ENCODE measurements around the gene JPH2. TPM values are rescaled to one million over a fixed set of nuclear protein-coding genes. Genes with fewer than 3 reads are reported as not detected.

The JPH2 gene
- total RNA-seq, 1 donor from 2014 or later: 0.80 TPM

GRCh38 chr20:44188752-44189151 is 1.8 kb upstream of the JPH2 start:
- Mint-ChIP-seq H3K27me3 (ENCODE audit: unreplicated experiment) (peaks cover 7% of the 10 kb centered on the region), H3K27ac (ENCODE audit: unreplicated experiment) (no peak overlapping the region)

GRCh38 chr20:44187772-44188709 is 1.1 kb upstream of the JPH2 start:
- Mint-ChIP-seq H3K27ac (ENCODE audit: unreplicated experiment) (no peak overlapping the region), H3K27me3 (ENCODE audit: unreplicated experiment) (peaks cover 7% of the 10 kb centered on the region), H3K9me3 (ENCODE audit: unreplicated experiment) (no peaks in the 10 kb centered on the region), H3K4me1 (ENCODE audit: unreplicated experiment) (peaks cover 8% of the 10 kb centered on the region), H3K36me3 (ENCODE audit: low read depth, unreplicated experiment) (no peaks in the 10 kb centered on the region), H3K4me3 (ENCODE audit: unreplicated experiment) (no peak overlapping the region)
- TF ChIP-seq CTCF (IDR thresholded peaks at IDR 0.05; ENCODE audit: unreplicated experiment): no peak
- no peak for DNase-seq (ENCODE audit: low spot score)

More at GRCh38 chr20:44188752-44189151, 1.8 kb upstream of the JPH2 start:
- peaks cover 8% of the 10 kb centered on the region for H3K4me1 Mint-ChIP-seq (ENCODE audit: unreplicated experiment)
- no peak for DNase-seq (ENCODE audit: low spot score)
- H3K9me3 Mint-ChIP-seq (ENCODE audit: unreplicated experiment): no peaks in the 10 kb centered on the region
- TF ChIP-seq CTCF (IDR thresholded peaks at IDR 0.05; ENCODE audit: unreplicated experiment): no peak
- no peaks in the 10 kb centered on the region for H3K36me3 Mint-ChIP-seq (ENCODE audit: low read depth, unreplicated experiment)
- H3K4me3 Mint-ChIP-seq (ENCODE audit: unreplicated experiment): no peak overlapping the region

- Mint-ChIP-seq H3K27me3 (ENCODE audit: unreplicated experiment) (peaks cover 5% of the 10 kb centered on the region), H3K36me3 (ENCODE audit: low read depth, unreplicated experiment) (no peaks in the 10 kb centered on the region), H3K4me1 (ENCODE audit: unreplicated experiment) (peaks cover 13% of the 10 kb centered on the region), H3K27ac (ENCODE audit: unreplicated experiment) (no peak overlapping the region), H3K4me3 (ENCODE audit: unreplicated experiment) (peak overlapping the region; percentile 33), H3K9me3 (ENCODE audit: unreplicated experiment) (no peaks in the 10 kb centered on the region)
- no peak for DNase-seq (ENCODE audit: low spot score)
- no peak for TF ChIP-seq CTCF (IDR thresholded peaks at IDR 0.05; ENCODE audit: unreplicated experiment)
Measured at GRCh38 chr20:44186674-44187053, 324 bp downstream of the JPH2 start.

- no peak for DNase-seq (ENCODE audit: low spot score)
- Mint-ChIP-seq H3K9me3 (ENCODE audit: unreplicated experiment) (no peaks in the 10 kb centered on the region), H3K4me3 (ENCODE audit: unreplicated experiment) (no peak overlapping the region), H3K27me3 (ENCODE audit: unreplicated experiment) (peaks cover 5% of the 10 kb centered on the region), H3K27ac (ENCODE audit: unreplicated experiment) (no peak overlapping the region), H3K4me1 (ENCODE audit: unreplicated experiment) (peaks cover 18% of the 10 kb centered on the region), H3K36me3 (ENCODE audit: low read depth, unreplicated experiment) (no peaks in the 10 kb centered on the region)
- TF ChIP-seq CTCF (IDR thresholded peaks at IDR 0.05; ENCODE audit: unreplicated experiment): no peak
Measured at GRCh38 chr20:44186201-44186600, 787 bp downstream of the JPH2 start.

- Mint-ChIP-seq H3K27me3 (ENCODE audit: unreplicated experiment) (peaks cover 8% of the 10 kb centered on the region), H3K36me3 (ENCODE audit: low read depth, unreplicated experiment) (no peaks in the 10 kb centered on the region), H3K4me3 (ENCODE audit: unreplicated experiment) (no peak overlapping the region), H3K27ac (ENCODE audit: unreplicated experiment) (no peak overlapping the region), H3K9me3 (ENCODE audit: unreplicated experiment) (no peaks in the 10 kb centered on the region), H3K4me1 (ENCODE audit: unreplicated experiment) (peaks cover 22% of the 10 kb centered on the region)
- no peak for TF ChIP-seq CTCF (IDR thresholded peaks at IDR 0.05; ENCODE audit: unreplicated experiment)
- DNase-seq (ENCODE audit: low spot score): no peak
Measured at GRCh38 chr20:44185574-44185973, 1.4 kb downstream of the JPH2 start.
